GM19463 (cell line): ENCODE results near the gene ZNFX1.
"Not testable (repeated sequence)": the region's sequence is repeated elsewhere in the genome, so short reads cannot be mapped to it uniquely, and the experiment has no call there.

Experiments
- ATAC-seq: cut with Tn5 transposase; IDR thresholded peaks from one replicate; pipeline ENCODE4 v1.9.1; 2021; ENCODE audit warnings: mild to moderate bottlenecking, moderate library complexity; ENCODE audit not compliant: unreplicated experiment

ZNFX1 gene

GRCh38 chr20:49278036-49278817 is at the start of gene ZNFX1:
TSS of gene ZNFX1 (minus strand) at chr20:49278057. CDS start at chr20:49275839, 2,218 bp downstream.
- peak; percentile 85 for ATAC-seq

- no peak for ATAC-seq
These were observed 48.2 kb upstream of the ZNFX1 start for GRCh38 chr20:49326026-49326425.

GRCh38 chr20:49324306-49324705 is 46.4 kb upstream of the ZNFX1 start:
- no peak for ATAC-seq

- no peak for ATAC-seq
These were observed 45.9 kb upstream of the ZNFX1 start for GRCh38 chr20:49323622-49324238.

GRCh38 chr20:49320460-49320859 is 42.6 kb upstream of the ZNFX1 start:
- ATAC-seq, result no peak

- no peak for ATAC-seq
These were observed 41.5 kb upstream of the ZNFX1 start for GRCh38 chr20:49319208-49319809.

GRCh38 chr20:49318430-49319207 is 40.8 kb upstream of the ZNFX1 start:
- ATAC-seq, result no peak

GRCh38 chr20:49318091-49318429 is 40.2 kb upstream of the ZNFX1 start:
- no peak for ATAC-seq

GRCh38 chr20:49316704-49317103 is 38.8 kb upstream of the ZNFX1 start:
- ATAC-seq, result no peak

- no peak for ATAC-seq
These were observed 37.7 kb upstream of the ZNFX1 start for GRCh38 chr20:49315580-49315979.

- ATAC-seq, result not testable (repeated sequence)
These were observed 36.2 kb upstream of the ZNFX1 start for GRCh38 chr20:49314052-49314451.

GRCh38 chr20:49313283-49313682 is 35.4 kb upstream of the ZNFX1 start:
- ATAC-seq, result no peak

GRCh38 chr20:49312661-49313060 is 34.8 kb upstream of the ZNFX1 start:
- no peak for ATAC-seq

GRCh38 chr20:49310705-49311104 is 32.8 kb upstream of the ZNFX1 start:
- no peak for ATAC-seq

- no peak for ATAC-seq
These were observed 31.0 kb upstream of the ZNFX1 start for GRCh38 chr20:49308875-49309274.

GRCh38 chr20:49306903-49307620 is 29.2 kb upstream of the ZNFX1 start:
- ATAC-seq, result no peak

- no peak for ATAC-seq
These were observed 25.3 kb upstream of the ZNFX1 start for GRCh38 chr20:49303065-49303552.

- ATAC-seq, result no peak
These were observed 20.0 kb upstream of the ZNFX1 start for GRCh38 chr20:49297605-49298530.

- not testable (repeated sequence) for ATAC-seq
These were observed 16.3 kb upstream of the ZNFX1 start for GRCh38 chr20:49294002-49294654.
